Nephron (organoid): ENCODE results near the gene LNX2.
A peak's percentile ranks its signal among the peaks of the same experiment; 100 is the strongest.

Experiments used
- H3K27ac Mint-ChIP-seq, 3 experiments: 2 replicates each; pipeline ENCODE4 v1.8.0; 2020; ENCODE audit warnings: mixed read lengths in 3 of 3, mild to moderate bottlenecking in 2 of 3, moderate library complexity in 1 of 3
- H3K27me3 Mint-ChIP-seq: 2 replicates; pipeline ENCODE4 v1.8.0; 2021; ENCODE audit warnings: low read depth, mild to moderate bottlenecking, moderate library complexity, mixed read lengths
- H3K36me3 Mint-ChIP-seq: 2 replicates; pipeline ENCODE4 v1.8.0; 2020; ENCODE audit warnings: low read depth, mixed read lengths
- H3K4me1 Mint-ChIP-seq: 2 replicates; pipeline ENCODE4 v1.8.0; 2020; ENCODE audit warnings: mixed read lengths
- H3K4me3 Mint-ChIP-seq, 3 experiments: 2 replicates each; pipeline ENCODE4 v1.8.0; 2020; ENCODE audit warnings: mild to moderate bottlenecking in 3 of 3, mixed read lengths in 3 of 3, moderate library complexity in 2 of 3
- H3K9me3 Mint-ChIP-seq: 2 replicates; pipeline ENCODE4 v1.8.0; 2020; ENCODE audit warnings: mixed read lengths
- TF ChIP-seq, protein P1 (sequence below), 3 experiments: fragments of 200-600 bp; sonication (generic); IDR thresholded peaks; one replicate each; pipeline ENCODE4 v1.5.0; 2021; ENCODE audit warnings: antibody characterized with exemption in 3 of 3; ENCODE audit not compliant: unreplicated experiment in 3 of 3

Gene LNX2

DNA sequence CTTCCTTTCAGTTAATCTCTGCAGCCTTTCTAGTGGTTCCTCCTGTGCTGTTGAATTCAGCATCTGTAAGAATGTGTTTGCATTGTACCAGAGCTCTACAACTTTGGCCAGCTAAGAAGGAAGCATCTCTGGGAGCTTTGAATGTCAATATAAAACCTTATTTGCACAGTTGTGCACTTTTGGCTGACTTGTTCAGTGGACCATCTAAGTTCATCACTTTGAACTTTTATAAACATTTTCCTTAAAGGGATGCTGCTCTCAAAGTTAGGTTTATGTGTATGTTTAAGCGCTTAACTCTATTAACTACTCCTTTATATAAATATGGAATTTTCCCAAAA lies 16.9 kb upstream of the LNX2 start:
- H3K4me1 Mint-ChIP-seq = peaks cover 51% of the 10 kb centered on the region
- H3K36me3 Mint-ChIP-seq = peaks cover 18% of the 10 kb centered on the region
- H3K4me3 Mint-ChIP-seq = no peak overlapping the region
- H3K9me3 Mint-ChIP-seq = no peaks in the 10 kb centered on the region
- peak overlapping the region in 2 of 3 experiments; percentile 4 to 82 for H3K27ac Mint-ChIP-seq
- TF ChIP-seq, protein P1, sequence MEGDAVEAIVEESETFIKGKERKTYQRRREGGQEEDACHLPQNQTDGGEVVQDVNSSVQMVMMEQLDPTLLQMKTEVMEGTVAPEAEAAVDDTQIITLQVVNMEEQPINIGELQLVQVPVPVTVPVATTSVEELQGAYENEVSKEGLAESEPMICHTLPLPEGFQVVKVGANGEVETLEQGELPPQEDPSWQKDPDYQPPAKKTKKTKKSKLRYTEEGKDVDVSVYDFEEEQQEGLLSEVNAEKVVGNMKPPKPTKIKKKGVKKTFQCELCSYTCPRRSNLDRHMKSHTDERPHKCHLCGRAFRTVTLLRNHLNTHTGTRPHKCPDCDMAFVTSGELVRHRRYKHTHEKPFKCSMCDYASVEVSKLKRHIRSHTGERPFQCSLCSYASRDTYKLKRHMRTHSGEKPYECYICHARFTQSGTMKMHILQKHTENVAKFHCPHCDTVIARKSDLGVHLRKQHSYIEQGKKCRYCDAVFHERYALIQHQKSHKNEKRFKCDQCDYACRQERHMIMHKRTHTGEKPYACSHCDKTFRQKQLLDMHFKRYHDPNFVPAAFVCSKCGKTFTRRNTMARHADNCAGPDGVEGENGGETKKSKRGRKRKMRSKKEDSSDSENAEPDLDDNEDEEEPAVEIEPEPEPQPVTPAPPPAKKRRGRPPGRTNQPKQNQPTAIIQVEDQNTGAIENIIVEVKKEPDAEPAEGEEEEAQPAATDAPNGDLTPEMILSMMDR (IDR thresholded peaks at IDR 0.05; ENCODE audit: unreplicated experiment in 3 of 3) = no peak
- no peaks in the 10 kb centered on the region for H3K27me3 Mint-ChIP-seq

DNA sequence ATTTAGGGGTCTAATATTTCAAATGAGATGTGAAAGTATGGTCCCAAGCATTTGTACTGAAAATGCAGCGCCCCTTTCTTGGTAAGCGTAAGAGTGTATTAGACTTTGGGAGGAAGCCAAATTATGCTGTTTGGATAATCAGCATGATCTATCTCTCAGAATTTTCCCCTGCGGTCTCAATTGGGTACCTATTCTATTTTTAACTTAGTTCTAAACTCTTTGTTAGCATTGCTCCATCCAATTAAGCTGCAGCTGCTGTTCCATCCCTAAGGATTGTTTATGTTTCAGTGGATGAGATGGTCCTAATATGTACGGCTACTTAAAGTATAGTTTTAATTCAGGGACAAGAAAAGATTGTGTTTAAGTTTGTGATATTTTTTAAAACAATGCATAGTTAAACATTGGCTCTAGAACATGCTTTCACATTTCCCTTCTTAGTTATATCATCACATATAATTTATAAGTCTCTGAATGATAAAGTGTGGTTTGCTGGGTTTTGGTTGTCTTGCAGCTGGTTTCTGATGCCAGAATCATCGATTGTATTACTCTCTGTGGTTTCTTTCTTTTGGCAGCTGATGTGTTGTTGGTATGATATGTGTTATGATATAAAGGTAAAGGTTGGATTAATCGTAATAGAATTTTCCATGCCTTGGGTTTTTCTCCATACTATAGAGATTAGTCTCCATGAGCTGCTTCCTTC lies 16.4 kb upstream of the LNX2 start:
- Mint-ChIP-seq H3K9me3 (no peaks in the 10 kb centered on the region), H3K27ac (peak overlapping the region in 2 of 3 experiments; percentile 4 to 82), H3K4me1 (peaks cover 46% of the 10 kb centered on the region), H3K36me3 (peaks cover 24% of the 10 kb centered on the region), H3K4me3 (no peak overlapping the region), H3K27me3 (no peaks in the 10 kb centered on the region)
- TF ChIP-seq, protein P1 (IDR thresholded peaks at IDR 0.05; ENCODE audit: unreplicated experiment in 3 of 3) = no peak

DNA sequence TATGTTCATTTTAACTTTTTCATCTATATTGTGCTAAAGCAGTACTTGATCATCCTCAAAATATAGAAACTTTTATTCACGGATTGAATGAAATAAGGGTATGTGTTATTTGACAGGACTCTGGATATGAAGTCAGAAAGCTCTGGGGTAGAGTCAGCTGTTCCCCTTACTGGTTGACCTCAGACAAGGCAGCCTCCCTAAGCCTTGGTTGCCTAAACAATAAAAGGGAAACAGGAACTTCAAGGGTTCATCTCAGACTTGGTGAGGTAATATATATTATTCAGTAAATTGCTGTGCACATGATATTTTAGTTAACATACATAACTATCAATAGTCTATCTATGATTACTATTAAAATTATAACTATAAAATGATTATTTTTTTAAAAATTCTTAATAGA lies 14.9 kb upstream of the LNX2 start:
- TF ChIP-seq, protein P1 (IDR thresholded peaks at IDR 0.05; ENCODE audit: unreplicated experiment in 3 of 3) = no peak
- Mint-ChIP-seq H3K27ac (no peak overlapping the region), H3K4me1 (peaks cover 42% of the 10 kb centered on the region), H3K27me3 (no peaks in the 10 kb centered on the region), H3K36me3 (peaks cover 29% of the 10 kb centered on the region), H3K4me3 (no peak overlapping the region), H3K9me3 (no peaks in the 10 kb centered on the region)

DNA sequence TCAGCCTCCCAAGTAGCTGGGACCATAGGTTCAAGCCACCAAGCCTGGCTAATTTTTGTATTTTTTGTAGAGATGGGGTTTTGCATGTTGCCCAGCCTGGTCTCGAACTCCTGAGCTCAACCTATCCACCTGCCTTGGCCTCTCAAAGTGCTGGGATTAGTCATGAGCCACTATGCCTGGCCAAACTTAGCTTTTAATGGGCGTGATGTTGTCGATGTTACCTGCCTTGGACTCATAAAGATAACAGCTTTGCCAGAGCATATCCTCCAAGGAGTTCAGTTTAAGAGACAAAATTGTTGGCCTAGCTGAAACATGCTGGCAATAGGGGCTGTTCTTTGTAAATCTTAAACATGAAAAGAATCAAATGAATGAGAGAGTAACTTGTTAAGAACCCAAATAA lies 14.5 kb upstream of the LNX2 start:
- Mint-ChIP-seq H3K4me1 (peaks cover 38% of the 10 kb centered on the region), H3K4me3 (no peak overlapping the region), H3K27me3 (no peaks in the 10 kb centered on the region), H3K36me3 (peaks cover 29% of the 10 kb centered on the region), H3K27ac (no peak overlapping the region), H3K9me3 (no peaks in the 10 kb centered on the region)
- TF ChIP-seq, protein P1 (IDR thresholded peaks at IDR 0.05; ENCODE audit: unreplicated experiment in 3 of 3) = no peak

DNA sequence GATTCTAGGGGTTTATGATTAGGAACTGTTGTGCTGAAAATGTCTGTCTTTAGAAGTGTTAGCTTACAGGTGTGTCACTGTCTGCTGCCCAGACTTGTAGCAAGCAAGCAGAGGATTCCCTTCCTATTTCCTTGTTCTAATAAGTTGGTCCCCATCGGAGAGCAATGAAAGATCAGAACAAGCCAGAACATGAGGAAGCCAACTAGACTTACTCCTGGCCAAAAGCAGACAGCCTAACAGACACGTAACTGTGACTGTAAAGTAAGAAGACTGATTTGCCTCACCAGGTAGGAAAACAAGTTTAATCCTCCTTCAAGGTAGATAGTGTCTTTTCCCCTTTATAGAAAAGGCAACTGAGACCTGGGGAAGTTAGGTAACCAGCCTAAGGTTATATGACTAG lies 13.9 kb upstream of the LNX2 start:
- Mint-ChIP-seq H3K36me3 (peaks cover 29% of the 10 kb centered on the region), H3K27me3 (no peaks in the 10 kb centered on the region), H3K9me3 (no peaks in the 10 kb centered on the region), H3K4me1 (peaks cover 32% of the 10 kb centered on the region), H3K27ac (peak overlapping the region in 1 of 3 experiments; percentile 3), H3K4me3 (no peak overlapping the region)
- TF ChIP-seq, protein P1 (IDR thresholded peaks at IDR 0.05; ENCODE audit: unreplicated experiment in 3 of 3) = no peak

DNA sequence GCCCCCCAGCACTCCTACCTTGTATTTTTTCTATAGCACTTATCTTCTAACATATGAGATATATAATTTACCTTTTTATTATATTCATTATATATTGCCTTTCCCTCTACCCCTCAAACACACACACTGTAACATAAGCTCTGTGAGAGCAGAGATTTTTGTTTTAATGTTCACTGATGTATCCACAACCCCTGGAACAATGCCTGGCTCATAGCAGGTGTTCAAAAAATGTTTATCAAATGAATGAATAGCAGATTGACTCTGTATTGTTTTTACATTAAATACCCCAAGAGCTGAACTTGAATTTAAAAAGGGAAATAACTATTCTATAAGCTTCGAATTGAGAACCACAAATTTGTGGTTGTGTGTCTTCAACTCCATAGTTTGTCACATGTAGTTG lies 12.3 kb upstream of the LNX2 start:
- TF ChIP-seq, protein P1 (IDR thresholded peaks at IDR 0.05; ENCODE audit: unreplicated experiment in 3 of 3) = no peak
- H3K27ac Mint-ChIP-seq = no peak overlapping the region
- peaks cover 42% of the 10 kb centered on the region for H3K36me3 Mint-ChIP-seq
- peaks cover 18% of the 10 kb centered on the region for H3K4me1 Mint-ChIP-seq
- H3K4me3 Mint-ChIP-seq = no peak overlapping the region
- no peaks in the 10 kb centered on the region for H3K27me3 Mint-ChIP-seq
- H3K9me3 Mint-ChIP-seq = no peaks in the 10 kb centered on the region
